Measurements from ENCODE around the gene CREB3L4.
"Not testable (repeated sequence)": the region's sequence is repeated elsewhere in the genome, so short reads cannot be mapped to it uniquely, and the experiment has no call there.

- not testable (repeated sequence) for TF ChIP-seq CTCF (optimal IDR thresholded peaks at IDR 0.05 in 1 of 3, IDR thresholded peaks at IDR 0.05 in 1 of 3, conservative IDR thresholded peaks at IDR 0.05 in 1 of 3; ENCODE audit: extremely low read depth in 1 of 3, insufficient read depth in 2 of 3, low read length in 3 of 3); EZH2 (IDR thresholded peaks at IDR 0.05; ENCODE audit: low read length)
Measured at GRCh38 chr1:153981735-153982134, 14.0 kb downstream of the CREB3L4 start.
